Psoas muscle (tissue), 8 donors: ENCODE measurements around the gene CCND2. TPM values are rescaled to one million over a fixed set of nuclear protein-coding genes. Genes with fewer than 3 reads are reported as not detected.
A peak's percentile ranks its signal among the peaks of the same experiment; 100 is the strongest.

Experiments used
- ATAC-seq, 4 donors: fragments of 200-7000 bp; cut with Tn5 transposase; one replicate each; pipeline ENCODE4 v1.9.1; 2020; ENCODE audit warnings: moderate library complexity in 3 of 4, mild to moderate bottlenecking in 2 of 4
- DNase-seq, 2 donors: peaks; one replicate each; pipeline ENCODE4 v3.0.0-alpha.2; 2020
- H3K27ac ChIP-seq: fragments of 200-600 bp; one replicate; pipeline ENCODE4 v1.8.0; 2022
- H3K27me3 ChIP-seq, 3 donors: fragments of 200-600 bp in 1 of 3; one replicate each; pipeline versions ENCODE4 v1.6.1 to v1.8.0; 2013 to 2022; ENCODE audit warnings: low read length in 2 of 3, mild to moderate bottlenecking in 2 of 3, moderate library complexity in 1 of 3; ENCODE audit not compliant: insufficient read depth in 3 of 3
- H3K36me3 ChIP-seq, 2 donors: fragments of 200-600 bp in 1 of 2; one replicate each; pipeline versions ENCODE4 v1.6.1 to v1.8.0; 2013 to 2022; ENCODE audit warnings: low read depth in 1 of 2, mild to moderate bottlenecking in 1 of 2, moderate library complexity in 1 of 2; ENCODE audit not compliant: insufficient read depth in 1 of 2
- H3K4me1 ChIP-seq: fragments of 200-600 bp; one replicate; pipeline ENCODE4 v1.8.0; 2022
- H3K4me3 ChIP-seq: fragments of 200-600 bp; one replicate; pipeline ENCODE4 v1.8.0; 2022; ENCODE audit warnings: mild to moderate bottlenecking
- H3K9me3 ChIP-seq: fragments of 200-600 bp; one replicate; pipeline ENCODE4 v1.8.0; 2022
- CTCF ChIP-seq: fragments of 200-600 bp; IDR thresholded peaks from one replicate; pipeline ENCODE4 v1.8.0; 2022; ENCODE audit warnings: antibody characterized with exemption
- WGBS, 3 donors: extraction: QIAGEN DNeasy Blood & Tissue Kit; methylation state at CpG; one replicate each; pipeline versions ENCODE4 v1.1.6 to v1.1.7; 2013; 5-methylcytosine and 5-hydroxymethylcytosine counted together
- intact Hi-C, 2 donors: fragments of 100-400 bp; cut with DNase I; formaldehyde crosslinking; loops; one replicate each; pipeline versions ENCODE4 v1.11.0 to v1.14.2; 2022
- polyA plus RNA-seq, 3 donors: library from polyadenylated mRNA; stranded (reverse); fragments of 200-250 nt; gene quantifications; one replicate each; pipeline ENCODE4 v1.2.3, GENCODE V29; 2013
- total RNA-seq, 4 donors: library from RNA; stranded (reverse); fragmentation: NEBNext Ultra II Directional in 2 of 4; extraction: Animal tissue kit (Norgen Biotek cat#: 25700) in 2 of 4; gene quantifications; one replicate each; pipeline versions ENCODE4 v1.2.1 to v1.2.4, GENCODE V29; 2021 to 2023
- donor health status: healthy with polysubstance abuse.
- donor health status: DM: no; HTN: no; CAD: no; lungs with moderate emphysema.
- donor health status: Bipolar disorder and iron deficiency.
- donor health status: healthy.
- donor health status: DM: yes; HTN: yes; CAD: no.
- donor health status: DM: no; HTN: no; CAD: no.
- donor health status: DM: no; HTN: no; CAD: no.
- donor health status: DM: yes; HTN: yes; CAD: no.

CCND2 gene
- total and polyA plus RNA-seq, 7 donors, result 0.31 to 10.1 (median 3.3) TPM

DNA sequence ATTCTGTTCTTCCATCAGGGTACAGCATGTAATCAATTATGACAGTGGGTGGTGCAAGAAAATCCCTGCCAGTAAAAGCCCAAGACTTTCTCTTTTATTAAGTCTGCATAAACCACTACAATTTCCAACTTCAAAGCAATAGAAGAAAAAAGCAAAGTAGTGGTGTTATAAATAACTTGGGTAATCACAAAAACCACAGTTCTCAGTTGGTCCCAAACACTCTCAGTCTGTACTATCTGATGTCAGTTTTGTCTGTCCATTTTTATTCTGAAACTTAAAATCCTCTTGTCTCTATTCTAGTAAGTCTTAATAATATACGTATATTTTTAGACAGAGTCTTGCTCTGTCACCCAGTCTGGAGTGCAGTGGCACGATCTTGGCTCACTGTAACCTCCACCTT, 38.7 kb downstream of the CCND2 start:
- H3K27me3 ChIP-seq, result no peaks in the 10 kb centered on the region
- H3K4me3 ChIP-seq, result no peak overlapping the region
- no peak for TF ChIP-seq CTCF
- intact Hi-C loops, result no loop called here
- peaks cover 5% of the 10 kb centered on the region for H3K4me1 ChIP-seq
- no peaks in the 10 kb centered on the region for H3K9me3 ChIP-seq
- 76 to 92% (median 80%) methylated on average over 2 of the region's 2 CpGs for WGBS, 3 donors
- no peaks in the 10 kb centered on the region for H3K36me3 ChIP-seq
- H3K27ac ChIP-seq, result no peak overlapping the region
- ATAC-seq (no peak), DNase-seq (no peak)

GRCh38 chr12:4320497-4320852, 46.9 kb downstream of the CCND2 start:
- intact Hi-C loops, result no loop called here
- ATAC-seq (peak; percentile 49 to 61 (median 52)), DNase-seq (no peak)
- no peaks in the 10 kb centered on the region for H3K27me3 ChIP-seq
- H3K27ac ChIP-seq, result peak overlapping the region; percentile 98
- H3K9me3 ChIP-seq, result no peaks in the 10 kb centered on the region
- no peak for TF ChIP-seq CTCF
- peaks cover 0 to 6% of the 10 kb centered on the region in 2 donors for H3K36me3 ChIP-seq
- peaks cover 19% of the 10 kb centered on the region for H3K4me1 ChIP-seq
- WGBS, 3 donors, result 0 to 1% (median 1%) methylated on average over 13 of the region's 13 CpGs
- peak overlapping the region; percentile 99 for H3K4me3 ChIP-seq

- peak; percentile 99 to 100 (median 100) for ATAC-seq
- TF ChIP-seq CTCF, result no peak
Observed at GRCh38 chr12:4320853-4321701, 47.5 kb downstream of the CCND2 start, which contains the start of gene TIGAR. TIGAR (plus strand) TSS chr12:4321213; CDS start chr12:4321272, 59 bp downstream.

GRCh38 chr12:4322726-4323125, 49.2 kb downstream of the CCND2 start:
- no peaks in the 10 kb centered on the region for H3K27me3 ChIP-seq
- peaks cover 33% of the 10 kb centered on the region for H3K4me1 ChIP-seq
- H3K4me3 ChIP-seq, result peak overlapping the region; percentile 99
- peak overlapping the region; percentile 98 for H3K27ac ChIP-seq
- H3K36me3 ChIP-seq, result peaks cover 0 to 6% of the 10 kb centered on the region in 2 donors
- ATAC-seq, result no peak
- 67 to 72% (median 68%) methylated on average over 5 of the region's 5 CpGs for WGBS, 3 donors
- no peaks in the 10 kb centered on the region for H3K9me3 ChIP-seq
- no peak for TF ChIP-seq CTCF
- DNase-seq, result no peak
- intact Hi-C loops, result no loop called here

More at GRCh38 chr12:4320853-4321701, 47.5 kb downstream of the CCND2 start, which contains the start of gene TIGAR:
- Histone ChIP-seq H3K4me3 (peak within 1 kb of the TSS; percentile 99), H3K27ac (peak within 1 kb of the TSS; percentile 98), H3K4me1 (peaks cover 25% of the 10 kb centered on the region), H3K36me3 (peaks cover 0 to 6% of the 10 kb centered on the region in 2 donors), H3K9me3 (no peaks in the 10 kb centered on the region), H3K27me3 (no peaks in the 10 kb centered on the region)
- DNase-seq, result peak; percentile 94 to 97
- WGBS, 3 donors, result 0% methylated on average over 52 to 76 of the region's 76 CpGs
- intact Hi-C loops, result no loop called here

Other genes with a start within 250 kb of the CCND2 start
- 10 to 100 TPM; 10.9 to 17.3 (median 11.8) TPM for gene TIGAR, start 47.5 kb downstream of the CCND2 start, total RNA-seq
- 10 to 100 TPM in 1 of 3 donors, 1 to 10 TPM in 2; 6.3 to 20.0 (median 8.1) TPM for gene TIGAR, start 47.5 kb downstream of the CCND2 start, polyA plus RNA-seq
- gene FGF23, start 106.0 kb downstream of the CCND2 start, total RNA-seq, result not detected
- not detected for gene FGF23, start 106.0 kb downstream of the CCND2 start, polyA plus RNA-seq
- 10 to 100 TPM in 2 of 4 donors, 1 to 10 TPM in 2; 3.9 to 27.1 (median 8.2) TPM for gene FGF6, start 172.1 kb downstream of the CCND2 start, total RNA-seq
- 1 to 10 TPM in 1 of 3 donors, under 1 TPM in 1, not detected in 1; 0.61 to 1.2 TPM for gene FGF6, start 172.1 kb downstream of the CCND2 start, polyA plus RNA-seq